Peyer's patch (tissue), 4 donors: ENCODE results near the gene ARHGEF16. TPM values are rescaled to one million over a fixed set of nuclear protein-coding genes. Genes with fewer than 3 reads are reported as not detected.
A peak's percentile ranks its signal among the peaks of the same experiment; 100 is the strongest.

Source experiments
- DNase-seq, 3 donors: peaks; one replicate each; pipeline ENCODE4 v3.0.0-alpha.2; 2017 to 2019
- H3K27ac ChIP-seq, 4 donors: fragments of 200-600 bp; sonication (generic); one replicate each; pipeline ENCODE4 v1.5.1; 2016 to 2019
- H3K27me3 ChIP-seq, 2 donors: fragments of 200-600 bp; sonication (generic); one replicate each; pipeline ENCODE4 v1.5.1; 2019
- H3K36me3 ChIP-seq, 3 donors: fragments of 200-600 bp; sonication (generic); one replicate each; pipeline ENCODE4 v1.5.1; 2016 to 2019
- H3K4me1 ChIP-seq, 4 donors: fragments of 200-600 bp; sonication (generic); one replicate each; pipeline ENCODE4 v1.5.1; 2016 to 2019
- H3K4me3 ChIP-seq, 4 donors: fragments of 200-600 bp; sonication (generic); 1 replicate in 3 of 4; 2 replicates in 1 of 4; pipeline ENCODE4 v1.5.1; 2016 to 2019; ENCODE audit warnings: mild to moderate bottlenecking in 1 of 4
- H3K9me3 ChIP-seq, 4 donors: fragments of 200-600 bp; sonication (generic); one replicate each; pipeline ENCODE4 v1.5.1; 2016 to 2019; ENCODE audit warnings: mild to moderate bottlenecking in 1 of 4
- CTCF ChIP-seq, 6 experiments: fragments of 450-650 bp in 4 of 6; fragments of 200-600 bp in 2 of 6; sonication (generic) in 1 of 6; IDR thresholded peaks; one replicate each; pipeline ENCODE4 v1.5.1; 2017 to 2019; ENCODE audit warnings: antibody characterized with exemption in 6 of 6, mild to moderate bottlenecking in 3 of 6, moderate library complexity in 1 of 6
- POLR2A ChIP-seq, 2 donors: fragments of 450-650 bp; IDR thresholded peaks; one replicate each; pipeline ENCODE4 v1.5.1; 2017; ENCODE audit warnings: antibody characterized with exemption in 2 of 2, mild to moderate bottlenecking in 2 of 2, moderate library complexity in 2 of 2
- total RNA-seq, 4 donors: library from RNA; depleted of rRNA; stranded (reverse); fragments of >200 nt; gene quantifications; one replicate each; pipeline ENCODE4 v1.1.0, GENCODE V29; 2016

Gene ARHGEF16
- total RNA-seq, 4 donors from 2014 or later = 43.7 to 225 (median 182) TPM

GRCh38 chr1:3525551-3526482 is 71.4 kb downstream of the ARHGEF16 start:
- TF ChIP-seq CTCF (IDR thresholded peaks at IDR 0.05) (no peak), POLR2A (IDR thresholded peaks at IDR 0.05) (no peak)
- no peak overlapping the region for H3K4me3 ChIP-seq
- H3K9me3 ChIP-seq = no peaks in the 10 kb centered on the region
- no peaks in the 10 kb centered on the region for H3K27me3 ChIP-seq
- H3K27ac ChIP-seq = no peak overlapping the region
- DNase-seq = no peak
- H3K36me3 ChIP-seq = no peaks in the 10 kb centered on the region
- H3K4me1 ChIP-seq = peaks cover 7 to 21% (median 13%) of the 10 kb centered on the region in 4 donors

GRCh38 chr1:3527774-3528173 is 73.3 kb downstream of the ARHGEF16 start:
- peaks cover 7 to 25% (median 13%) of the 10 kb centered on the region in 4 donors for H3K4me1 ChIP-seq
- TF ChIP-seq CTCF (IDR thresholded peaks at IDR 0.05) (no peak), POLR2A (IDR thresholded peaks at IDR 0.05) (no peak)
- H3K9me3 ChIP-seq = no peaks in the 10 kb centered on the region

GRCh38 chr1:3529099-3529729 is 74.7 kb downstream of the ARHGEF16 start:
- DNase-seq = peak in 2 of 3 donors; percentile 63 to 67

More at GRCh38 chr1:3527774-3528173, 73.3 kb downstream of the ARHGEF16 start:
- Histone ChIP-seq H3K27me3 (no peaks in the 10 kb centered on the region), H3K36me3 (no peaks in the 10 kb centered on the region), H3K4me3 (no peak overlapping the region), H3K27ac (no peak overlapping the region)
- no peak for DNase-seq

GRCh38 chr1:3530086-3530925 is 75.8 kb downstream of the ARHGEF16 start:
- H3K27me3 ChIP-seq = no peaks in the 10 kb centered on the region
- H3K27ac ChIP-seq = peak overlapping the region; percentile 73 to 86 (median 79)
- H3K4me3 ChIP-seq = peak overlapping the region; percentile 60 to 79 (median 72)
- H3K36me3 ChIP-seq = no peaks in the 10 kb centered on the region
- no peaks in the 10 kb centered on the region for H3K9me3 ChIP-seq
- TF ChIP-seq CTCF (IDR thresholded peaks at IDR 0.05) (peak in 2 of 6 experiments; percentile 3 to 15), POLR2A (IDR thresholded peaks at IDR 0.05) (no peak)
- peak in 1 of 3 donors; percentile 57 for DNase-seq
- H3K4me1 ChIP-seq = peaks cover 7 to 25% (median 13%) of the 10 kb centered on the region in 4 donors

More at GRCh38 chr1:3529099-3529729, 74.7 kb downstream of the ARHGEF16 start:
- Histone ChIP-seq H3K27me3 (no peaks in the 10 kb centered on the region), H3K4me3 (peak overlapping the region in 3 of 4 donors; percentile 71 to 79 (median 74)), H3K36me3 (no peaks in the 10 kb centered on the region), H3K4me1 (peaks cover 7 to 25% (median 13%) of the 10 kb centered on the region in 4 donors), H3K9me3 (no peaks in the 10 kb centered on the region), H3K27ac (no peak overlapping the region)
- TF ChIP-seq CTCF (IDR thresholded peaks at IDR 0.05) (no peak), POLR2A (IDR thresholded peaks at IDR 0.05) (no peak)

Other genes starting within 250 kb of the ARHGEF16 start
- gene MEGF6, start 156.8 kb downstream of the ARHGEF16 start, total RNA-seq = 10 to 100 TPM in 2 of 4 donors, 1 to 10 TPM in 2; 2.5 to 61.1 (median 11.1) TPM
- 10 to 100 TPM; 16.5 to 93.9 (median 71.3) TPM for gene TPRG1L, start 170.3 kb downstream of the ARHGEF16 start, total RNA-seq
- 10 to 100 TPM; 34.3 to 71.1 (median 49.4) TPM for gene WRAP73, start 195.4 kb downstream of the ARHGEF16 start, total RNA-seq
- gene TP73, start 197.9 kb downstream of the ARHGEF16 start, total RNA-seq = under 1 TPM in 1 of 4 donors, not detected in 3; 0.38 TPM